ENCODE results near the gene BRD8.

The BRD8 gene

DNA sequence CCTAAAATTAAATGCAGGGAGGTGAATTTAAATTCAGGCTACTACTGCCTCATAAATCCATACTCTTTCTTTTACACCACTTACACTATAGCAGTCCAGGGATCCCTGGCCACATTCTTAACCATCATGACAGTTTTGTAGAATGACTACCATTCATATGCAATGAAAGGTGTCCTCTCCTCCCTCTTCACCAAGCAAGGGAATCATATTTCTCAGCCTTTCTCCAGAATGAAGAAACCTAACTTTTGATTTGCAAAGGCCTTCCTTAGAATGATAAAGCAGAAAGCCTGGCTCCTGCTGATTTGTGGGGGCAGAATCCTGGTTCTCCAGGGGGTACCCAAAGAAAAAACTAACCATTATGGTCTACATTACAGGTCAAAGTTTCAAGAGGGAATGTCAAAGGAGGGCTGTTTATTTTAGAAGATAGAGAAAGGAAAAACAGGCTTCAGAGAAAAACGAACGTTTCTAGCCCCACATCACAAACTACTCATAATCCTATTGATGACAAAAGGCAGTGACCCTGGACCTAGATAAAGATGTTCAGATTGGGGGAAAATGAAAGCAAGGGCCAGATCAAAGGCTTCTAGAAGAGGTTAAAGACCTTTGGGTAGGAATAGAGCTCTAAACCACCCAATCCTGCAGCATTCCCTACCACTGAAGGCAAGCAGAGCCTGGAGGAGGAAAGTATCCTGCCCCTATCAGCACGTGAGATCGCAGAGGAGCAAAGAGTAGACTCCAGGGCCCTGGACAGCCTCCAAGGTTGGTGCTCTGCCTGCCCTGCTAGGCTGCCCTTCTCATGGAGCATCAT lies 83.1 kb downstream of the BRD8 start:
- H3K4me3 ChIP-seq (ENCODE audit: low read depth, low read length) = no peak overlapping the region
- no peak for DNase-seq (ENCODE audit: low read depth)
- TF ChIP-seq, protein P1, sequence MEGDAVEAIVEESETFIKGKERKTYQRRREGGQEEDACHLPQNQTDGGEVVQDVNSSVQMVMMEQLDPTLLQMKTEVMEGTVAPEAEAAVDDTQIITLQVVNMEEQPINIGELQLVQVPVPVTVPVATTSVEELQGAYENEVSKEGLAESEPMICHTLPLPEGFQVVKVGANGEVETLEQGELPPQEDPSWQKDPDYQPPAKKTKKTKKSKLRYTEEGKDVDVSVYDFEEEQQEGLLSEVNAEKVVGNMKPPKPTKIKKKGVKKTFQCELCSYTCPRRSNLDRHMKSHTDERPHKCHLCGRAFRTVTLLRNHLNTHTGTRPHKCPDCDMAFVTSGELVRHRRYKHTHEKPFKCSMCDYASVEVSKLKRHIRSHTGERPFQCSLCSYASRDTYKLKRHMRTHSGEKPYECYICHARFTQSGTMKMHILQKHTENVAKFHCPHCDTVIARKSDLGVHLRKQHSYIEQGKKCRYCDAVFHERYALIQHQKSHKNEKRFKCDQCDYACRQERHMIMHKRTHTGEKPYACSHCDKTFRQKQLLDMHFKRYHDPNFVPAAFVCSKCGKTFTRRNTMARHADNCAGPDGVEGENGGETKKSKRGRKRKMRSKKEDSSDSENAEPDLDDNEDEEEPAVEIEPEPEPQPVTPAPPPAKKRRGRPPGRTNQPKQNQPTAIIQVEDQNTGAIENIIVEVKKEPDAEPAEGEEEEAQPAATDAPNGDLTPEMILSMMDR (IDR thresholded peaks at IDR 0.05; ENCODE audit: low read depth, low read length, missing control alignments) = no peak

DNA sequence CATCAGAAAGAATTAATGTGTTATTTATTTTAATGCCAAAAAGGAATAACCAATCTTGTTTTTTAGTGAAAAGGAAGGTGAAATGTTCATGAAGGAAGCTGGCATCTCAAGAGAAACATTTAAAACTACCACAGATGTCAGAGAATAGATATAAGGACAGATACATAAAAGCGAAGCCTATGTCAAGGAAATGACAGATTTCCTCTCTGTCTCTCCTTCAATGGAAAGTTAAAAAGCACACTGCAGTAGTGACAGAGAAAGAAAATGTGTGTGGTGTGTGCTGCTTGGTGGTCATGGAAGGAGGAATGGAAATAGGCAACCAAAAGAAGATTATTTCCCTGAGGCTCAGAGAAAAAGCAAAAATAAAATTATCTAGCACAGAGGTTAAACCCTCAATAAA lies 85.4 kb downstream of the BRD8 start:
- H3K4me3 ChIP-seq (ENCODE audit: low read depth, low read length) = no peak overlapping the region
- TF ChIP-seq, protein P1 (IDR thresholded peaks at IDR 0.05; ENCODE audit: low read depth, low read length, missing control alignments) = no peak
- DNase-seq (ENCODE audit: low read depth) = no peak

DNA sequence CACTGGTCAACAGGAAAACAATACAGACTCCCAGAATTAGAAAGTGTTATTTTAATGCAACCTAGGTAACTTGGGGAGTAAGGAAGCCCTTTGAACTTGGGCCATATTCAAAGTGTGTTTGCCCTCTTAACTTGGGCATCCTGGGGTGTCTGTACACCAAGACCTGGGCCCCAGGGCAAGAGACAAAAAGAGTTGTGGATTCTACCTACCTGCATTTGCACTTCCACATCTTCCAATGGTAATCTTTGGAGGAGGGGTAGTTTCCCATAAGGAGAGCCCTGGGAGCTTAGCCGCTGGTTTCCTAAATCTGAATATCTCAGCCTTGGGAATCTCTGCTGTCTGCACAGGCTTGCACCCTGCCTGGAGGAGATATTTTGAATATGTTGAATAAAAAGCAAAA lies 86.1 kb downstream of the BRD8 start:
- DNase-seq (ENCODE audit: low read depth) = no peak
- TF ChIP-seq, protein P1 (IDR thresholded peaks at IDR 0.05; ENCODE audit: low read depth, low read length, missing control alignments) = no peak
- H3K4me3 ChIP-seq (ENCODE audit: low read depth, low read length) = no peak overlapping the region

DNA sequence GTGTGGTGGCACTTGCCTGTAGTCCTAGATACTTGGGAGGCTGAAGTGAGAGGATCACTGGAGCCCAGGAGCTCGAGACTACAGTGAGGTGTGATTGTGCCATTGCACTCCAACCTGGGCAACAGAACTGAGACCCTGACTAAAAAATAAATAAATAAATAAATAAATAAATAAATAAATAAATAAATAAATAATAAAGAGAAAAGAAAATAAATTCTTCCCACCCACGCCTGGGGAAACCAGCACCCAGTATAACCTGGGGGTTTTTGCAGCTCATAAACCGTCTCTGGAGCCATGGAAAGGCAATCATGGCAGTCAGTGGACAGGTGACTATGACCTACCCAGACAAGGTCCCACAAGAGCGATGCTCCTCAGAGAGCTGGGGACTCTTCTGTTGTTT lies 86.7 kb downstream of the BRD8 start:
- no peak for DNase-seq (ENCODE audit: low read depth)
- no peak overlapping the region for H3K4me3 ChIP-seq (ENCODE audit: low read depth, low read length)
- TF ChIP-seq, protein P1 (IDR thresholded peaks at IDR 0.05; ENCODE audit: low read depth, low read length, missing control alignments) = no peak

Measured in GM12864 (cell line).